GM18951 (cell line): ENCODE data around the gene BBX.

Experiments used
- POLR2A ChIP-seq: IDR thresholded peaks from 4 replicates; pipeline ENCODE4 v1.6.1; 2011; ENCODE audit warnings: mild to moderate bottlenecking; ENCODE audit not compliant: insufficient read length, insufficient read depth; ENCODE audit errors: extremely low read depth
- in situ Hi-C: fragments of 300-500 bp; cut with MboI; formaldehyde crosslinking; loops from one replicate; pipeline ENCODE4 v1.12.0; 2022; ENCODE audit warnings: low sequenced_read_pairs, mixed read lengths, inconsistent platforms; ENCODE audit not compliant: unreplicated experiment

BBX gene

GRCh38 chr3:107796791-107797190 is 274.0 kb downstream of the BBX start:
- TF ChIP-seq POLR2A: no peak
- in situ Hi-C loops: no loop called here

- in situ Hi-C loops: no loop called here
- TF ChIP-seq POLR2A: no peak
Observed at GRCh38 chr3:107797586-107797985, 274.8 kb downstream of the BBX start.

GRCh38 chr3:107798381-107798780 is 275.6 kb downstream of the BBX start:
- in situ Hi-C loops: no loop called here

GRCh38 chr3:107800710-107801109 is 277.9 kb downstream of the BBX start:
- in situ Hi-C loops: no loop called here
- no peak for TF ChIP-seq POLR2A

More at GRCh38 chr3:107798381-107798780, 275.6 kb downstream of the BBX start:
- TF ChIP-seq POLR2A: no peak

GRCh38 chr3:107803170-107803569 is 280.4 kb downstream of the BBX start:
- no peak for TF ChIP-seq POLR2A
- in situ Hi-C loops: no loop called here

GRCh38 chr3:107806021-107806420 is 283.3 kb downstream of the BBX start:
- in situ Hi-C loops: no loop called here
- no peak for TF ChIP-seq POLR2A

GRCh38 chr3:107806536-107806935 is 283.8 kb downstream of the BBX start:
- in situ Hi-C loops: no loop called here
- TF ChIP-seq POLR2A: no peak

GRCh38 chr3:107810171-107811071 is 287.7 kb downstream of the BBX start:
- no peak for TF ChIP-seq POLR2A
- in situ Hi-C loops: no loop called here

GRCh38 chr3:107813026-107813425 is 290.3 kb downstream of the BBX start:
- no peak for TF ChIP-seq POLR2A

GRCh38 chr3:107816107-107816506 is 293.3 kb downstream of the BBX start:
- TF ChIP-seq POLR2A: no peak
- in situ Hi-C loops: no loop called here

More at GRCh38 chr3:107813026-107813425, 290.3 kb downstream of the BBX start:
- in situ Hi-C loops: no loop called here

GRCh38 chr3:107817076-107817475 is 294.3 kb downstream of the BBX start:
- in situ Hi-C loops: no loop called here

GRCh38 chr3:107818025-107818424 is 295.3 kb downstream of the BBX start:
- no peak for TF ChIP-seq POLR2A
- in situ Hi-C loops: no loop called here

More at GRCh38 chr3:107817076-107817475, 294.3 kb downstream of the BBX start:
- no peak for TF ChIP-seq POLR2A

- in situ Hi-C loops: no loop called here
Observed at GRCh38 chr3:107819656-107820055, 296.9 kb downstream of the BBX start.

GRCh38 chr3:107822308-107822707 is 299.5 kb downstream of the BBX start:
- in situ Hi-C loops: no loop called here

More at GRCh38 chr3:107819656-107820055, 296.9 kb downstream of the BBX start:
- TF ChIP-seq POLR2A: no peak

More at GRCh38 chr3:107822308-107822707, 299.5 kb downstream of the BBX start:
- no peak for TF ChIP-seq POLR2A
